ENCODE measurements around the gene VWA3A.
"Not testable (repeated sequence)": the region's sequence is repeated elsewhere in the genome, so short reads cannot be mapped to it uniquely, and the experiment has no call there.

VWA3A gene

GRCh38 chr16:22103441-22103840 is 11.1 kb downstream of the VWA3A start:
- H3K79me2 ChIP-seq (ENCODE audit: control insufficient read depth, low read length), result no peaks in the 10 kb centered on the region
- no peak overlapping the region for H3K4me2 ChIP-seq (ENCODE audit: low read length)
- H3K9me3 ChIP-seq (ENCODE audit: control insufficient read depth, insufficient read depth, low read length), result no peaks in the 10 kb centered on the region
- H3F3A ChIP-seq (ENCODE audit: control insufficient read depth, insufficient read depth), result no peaks in the 10 kb centered on the region
- H3K4me1 ChIP-seq (ENCODE audit: control insufficient read depth, low read length), result peaks cover 2% of the 10 kb centered on the region; the same call in 1 of the 2 replicates
- no peak overlapping the region for H3K27ac ChIP-seq (ENCODE audit: low read depth, low read length)
- H3K27me3 ChIP-seq (ENCODE audit: control insufficient read depth, low read length), result peaks cover 13% of the 10 kb centered on the region
- H3K4me3 ChIP-seq (ENCODE audit: low read length), result no peak overlapping the region
- no peaks in the 10 kb centered on the region for H4K20me1 ChIP-seq (ENCODE audit: control insufficient read depth, insufficient read depth, low read depth, low read length)
- no peaks in the 10 kb centered on the region for H3K36me3 ChIP-seq (ENCODE audit: control insufficient read depth, low read length)
- TF ChIP-seq CTCF (IDR thresholded peaks at IDR 0.05; ENCODE audit: low read depth, low read length, poor library complexity, severe bottlenecking), result no peak
- no peaks in the 10 kb centered on the region for H3K9me2 ChIP-seq (replicated peaks; ENCODE audit: control insufficient read depth, low read length)

- Histone ChIP-seq H3K9me3 (ENCODE audit: control insufficient read depth, insufficient read depth, low read length) (no peaks in the 10 kb centered on the region), H3F3A (ENCODE audit: control insufficient read depth, insufficient read depth) (no peaks in the 10 kb centered on the region), H3K9me2 (replicated peaks; ENCODE audit: control insufficient read depth, low read length) (no peaks in the 10 kb centered on the region), H3K4me1 (ENCODE audit: control insufficient read depth, low read length) (peaks cover 4% of the 10 kb centered on the region; the same call in 1 of the 2 replicates), H4K20me1 (ENCODE audit: control insufficient read depth, insufficient read depth, low read depth, low read length) (no peaks in the 10 kb centered on the region), H3K4me2 (ENCODE audit: low read length) (no peak overlapping the region), H3K79me2 (ENCODE audit: control insufficient read depth, low read length) (no peaks in the 10 kb centered on the region), H3K27ac (ENCODE audit: low read depth, low read length) (no peak overlapping the region), H3K36me3 (ENCODE audit: control insufficient read depth, low read length) (no peaks in the 10 kb centered on the region), H3K4me3 (ENCODE audit: low read length) (no peak overlapping the region), H3K27me3 (ENCODE audit: control insufficient read depth, low read length) (peaks cover 32% of the 10 kb centered on the region)
- no peak for TF ChIP-seq CTCF (IDR thresholded peaks at IDR 0.05; ENCODE audit: low read depth, low read length, poor library complexity, severe bottlenecking)
- TF ChIP-seq EZH2phosphoT487 (IDR thresholded peaks at IDR 0.05; ENCODE audit: borderline replicate concordance, low read length), result no peak
Observed at GRCh38 chr16:22109258-22109898, 17.0 kb downstream of the VWA3A start.

GRCh38 chr16:22111629-22112028 is 19.3 kb downstream of the VWA3A start:
- H3K27me3 ChIP-seq (ENCODE audit: control insufficient read depth, low read length), result peaks cover 32% of the 10 kb centered on the region
- not testable (repeated sequence) for H4K20me1 ChIP-seq (ENCODE audit: control insufficient read depth, insufficient read depth, low read depth, low read length); H3K9me2 ChIP-seq (replicated peaks; ENCODE audit: control insufficient read depth, low read length); H3K4me3 ChIP-seq (ENCODE audit: low read length); H3K9me3 ChIP-seq (ENCODE audit: control insufficient read depth, insufficient read depth, low read length); H3K79me2 ChIP-seq (ENCODE audit: control insufficient read depth, low read length); H3F3A ChIP-seq (ENCODE audit: control insufficient read depth, insufficient read depth); H3K4me2 ChIP-seq (ENCODE audit: low read length); H3K27ac ChIP-seq (ENCODE audit: low read depth, low read length); H3K36me3 ChIP-seq (ENCODE audit: control insufficient read depth, low read length); H3K4me1 ChIP-seq (ENCODE audit: control insufficient read depth, low read length)

GRCh38 chr16:22116095-22116700 is 23.9 kb downstream of the VWA3A start:
- H3K79me2 ChIP-seq (ENCODE audit: control insufficient read depth, low read length), result no peaks in the 10 kb centered on the region
- no peaks in the 10 kb centered on the region for H4K20me1 ChIP-seq (ENCODE audit: control insufficient read depth, insufficient read depth, low read depth, low read length)
- no peak for TF ChIP-seq CTCF (IDR thresholded peaks at IDR 0.05; ENCODE audit: low read depth, low read length, poor library complexity, severe bottlenecking)
- TF ChIP-seq EZH2phosphoT487 (IDR thresholded peaks at IDR 0.05; ENCODE audit: borderline replicate concordance, low read length), result no peak
- H3K4me3 ChIP-seq (ENCODE audit: low read length), result no peak overlapping the region
- no peaks in the 10 kb centered on the region for H3K9me2 ChIP-seq (replicated peaks; ENCODE audit: control insufficient read depth, low read length)
- H3K9me3 ChIP-seq (ENCODE audit: control insufficient read depth, insufficient read depth, low read length), result no peaks in the 10 kb centered on the region
- H3K27me3 ChIP-seq (ENCODE audit: control insufficient read depth, low read length), result peaks cover 2% of the 10 kb centered on the region; the same call in 1 of the 2 replicates
- H3K36me3 ChIP-seq (ENCODE audit: control insufficient read depth, low read length), result no peaks in the 10 kb centered on the region
- no peaks in the 10 kb centered on the region for H3F3A ChIP-seq (ENCODE audit: control insufficient read depth, insufficient read depth)
- H3K4me2 ChIP-seq (ENCODE audit: low read length), result no peak overlapping the region
- no peaks in the 10 kb centered on the region; the same call in 1 of the 2 replicates for H3K4me1 ChIP-seq (ENCODE audit: control insufficient read depth, low read length)
- no peak overlapping the region for H3K27ac ChIP-seq (ENCODE audit: low read depth, low read length)

Measured in DOHH2 (cell line).